ENCODE results near the gene MAST4.

MAST4 gene

DNA sequence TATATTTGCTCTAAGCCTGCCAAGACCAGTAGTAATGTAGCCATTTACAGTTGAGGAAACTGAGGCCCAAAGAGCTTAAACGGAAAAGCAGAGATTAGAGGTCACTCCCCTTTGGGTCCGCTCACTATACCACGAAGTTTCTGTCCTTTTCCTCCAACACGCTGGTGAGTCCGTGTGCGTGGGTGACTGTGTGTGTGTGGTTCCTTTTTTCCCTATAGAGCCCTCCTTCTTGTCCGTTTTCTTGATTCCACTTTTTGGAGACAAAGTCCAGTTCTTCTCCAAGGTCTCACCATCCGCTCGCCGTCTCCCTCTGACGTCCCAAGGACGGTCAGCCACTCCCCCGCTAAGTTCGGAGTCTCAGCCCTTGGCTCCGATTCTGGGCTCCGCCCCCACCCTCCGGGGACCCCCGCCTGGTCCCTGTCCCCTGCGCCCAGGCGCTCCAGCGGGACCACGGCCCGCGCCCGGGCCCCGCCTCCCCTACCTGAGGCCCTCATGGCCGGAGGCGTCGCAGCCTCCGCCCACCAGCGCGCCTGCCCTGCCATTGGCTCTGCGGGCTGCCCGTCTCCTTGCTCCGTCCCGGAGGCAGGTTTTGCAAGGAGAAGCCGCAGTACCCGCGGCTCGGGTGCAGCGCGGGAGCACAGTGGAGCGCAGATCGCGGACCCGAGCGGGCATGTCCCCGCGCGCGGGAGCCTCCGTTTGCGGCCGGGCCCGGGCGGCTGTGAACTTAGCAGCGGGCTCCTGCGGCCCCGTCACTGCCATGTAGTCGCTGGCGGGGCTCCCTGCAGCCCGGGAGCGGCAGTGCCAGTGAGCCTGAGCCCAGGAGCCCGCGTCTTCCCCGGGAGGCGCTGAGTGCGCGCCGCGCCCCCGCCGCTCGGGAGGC is at the start of gene MAST4:
MAST4 (plus strand) TSS at position 638 of the 880 bp plus-strand sequence. CDS start 263 bp downstream, outside the sequence.
- Histone ChIP-seq H3K36me3 (ENCODE audit: control insufficient read depth, insufficient read depth, low read length) (no peaks in the 10 kb centered on the region), H3K79me2 (no peaks in the 10 kb centered on the region), H3K9me3 (ENCODE audit: control insufficient read depth, low read length) (no peaks in the 10 kb centered on the region), H3K4me3 (ENCODE audit: low read depth, low read length) (peak within 1 kb of the TSS; percentile 78), H3K27ac (peak within 1 kb of the TSS; percentile 13), H3K9ac (no peak within 1 kb of the TSS), H3K27me3 (ENCODE audit: control insufficient read depth, insufficient read depth, low read length) (no peaks in the 10 kb centered on the region), H2AFZ (peak within 1 kb of the TSS; percentile 82), H3K4me2 (ENCODE audit: low read length) (peak within 1 kb of the TSS; percentile 90), H3K4me1 (no peaks in the 10 kb centered on the region)
- TF ChIP-seq, protein P1, sequence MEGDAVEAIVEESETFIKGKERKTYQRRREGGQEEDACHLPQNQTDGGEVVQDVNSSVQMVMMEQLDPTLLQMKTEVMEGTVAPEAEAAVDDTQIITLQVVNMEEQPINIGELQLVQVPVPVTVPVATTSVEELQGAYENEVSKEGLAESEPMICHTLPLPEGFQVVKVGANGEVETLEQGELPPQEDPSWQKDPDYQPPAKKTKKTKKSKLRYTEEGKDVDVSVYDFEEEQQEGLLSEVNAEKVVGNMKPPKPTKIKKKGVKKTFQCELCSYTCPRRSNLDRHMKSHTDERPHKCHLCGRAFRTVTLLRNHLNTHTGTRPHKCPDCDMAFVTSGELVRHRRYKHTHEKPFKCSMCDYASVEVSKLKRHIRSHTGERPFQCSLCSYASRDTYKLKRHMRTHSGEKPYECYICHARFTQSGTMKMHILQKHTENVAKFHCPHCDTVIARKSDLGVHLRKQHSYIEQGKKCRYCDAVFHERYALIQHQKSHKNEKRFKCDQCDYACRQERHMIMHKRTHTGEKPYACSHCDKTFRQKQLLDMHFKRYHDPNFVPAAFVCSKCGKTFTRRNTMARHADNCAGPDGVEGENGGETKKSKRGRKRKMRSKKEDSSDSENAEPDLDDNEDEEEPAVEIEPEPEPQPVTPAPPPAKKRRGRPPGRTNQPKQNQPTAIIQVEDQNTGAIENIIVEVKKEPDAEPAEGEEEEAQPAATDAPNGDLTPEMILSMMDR (IDR thresholded peaks at IDR 0.05): no peak

DNA sequence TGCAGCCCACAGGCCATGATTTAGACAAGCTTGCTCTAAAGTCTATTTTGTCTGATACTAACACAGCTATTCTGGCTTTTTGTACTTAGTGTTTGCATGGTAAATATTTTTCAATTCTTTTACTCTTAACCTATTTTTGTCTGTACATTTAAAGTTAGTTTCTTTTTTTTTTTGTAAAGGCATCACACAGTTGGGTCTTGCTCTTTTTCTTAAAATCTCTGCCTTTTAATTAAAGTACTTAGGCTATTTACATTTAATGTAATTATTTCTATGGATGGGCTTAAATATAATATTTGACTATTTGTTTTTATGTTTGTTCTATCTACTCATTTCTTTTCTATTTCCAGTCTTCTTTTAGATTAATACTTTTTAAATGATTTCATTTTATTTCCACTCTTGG is 49.7 kb upstream of the MAST4 start:
- H3K4me1 ChIP-seq: no peaks in the 10 kb centered on the region
- H3K9me3 ChIP-seq (ENCODE audit: control insufficient read depth, low read length): no peaks in the 10 kb centered on the region
- H3K9ac ChIP-seq: no peak overlapping the region
- H3K79me2 ChIP-seq: no peaks in the 10 kb centered on the region
- H3K27ac ChIP-seq: no peak overlapping the region
- no peak overlapping the region for H3K4me3 ChIP-seq (ENCODE audit: low read depth, low read length)
- TF ChIP-seq, protein P1 (IDR thresholded peaks at IDR 0.05): no peak
- H3K36me3 ChIP-seq (ENCODE audit: control insufficient read depth, insufficient read depth, low read length): no peaks in the 10 kb centered on the region
- H3K4me2 ChIP-seq (ENCODE audit: low read length): no peak overlapping the region
- no peak overlapping the region for H2AFZ ChIP-seq
- H3K27me3 ChIP-seq (ENCODE audit: control insufficient read depth, insufficient read depth, low read length): no peaks in the 10 kb centered on the region

DNA sequence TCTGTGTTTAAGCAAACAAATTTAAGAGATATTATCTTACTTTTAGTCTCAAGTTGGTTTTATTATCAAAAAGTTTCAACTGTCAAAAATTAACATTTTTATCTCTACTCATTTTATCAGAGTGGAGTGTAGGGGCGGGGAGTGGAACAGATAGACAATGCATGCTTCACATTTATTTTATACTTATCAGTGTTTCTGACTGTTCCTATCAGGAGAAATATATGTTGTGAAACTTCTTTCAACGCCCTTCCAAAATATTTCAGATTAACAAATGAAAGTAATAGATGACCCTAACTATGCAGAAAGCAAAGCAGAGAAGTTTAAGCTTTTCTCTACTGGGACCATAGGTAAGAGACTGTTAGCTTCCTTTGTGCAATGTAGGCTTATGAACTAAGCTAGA is 44.9 kb upstream of the MAST4 start:
- TF ChIP-seq, protein P1 (IDR thresholded peaks at IDR 0.05): no peak
- Histone ChIP-seq H3K4me3 (ENCODE audit: low read depth, low read length) (no peak overlapping the region), H3K27me3 (ENCODE audit: control insufficient read depth, insufficient read depth, low read length) (no peaks in the 10 kb centered on the region), H3K27ac (no peak overlapping the region), H2AFZ (no peak overlapping the region), H3K79me2 (no peaks in the 10 kb centered on the region), H3K36me3 (ENCODE audit: control insufficient read depth, insufficient read depth, low read length) (no peaks in the 10 kb centered on the region), H3K4me1 (no peaks in the 10 kb centered on the region), H3K9ac (no peak overlapping the region), H3K4me2 (ENCODE audit: low read length) (no peak overlapping the region), H3K9me3 (ENCODE audit: control insufficient read depth, low read length) (no peaks in the 10 kb centered on the region)

DNA sequence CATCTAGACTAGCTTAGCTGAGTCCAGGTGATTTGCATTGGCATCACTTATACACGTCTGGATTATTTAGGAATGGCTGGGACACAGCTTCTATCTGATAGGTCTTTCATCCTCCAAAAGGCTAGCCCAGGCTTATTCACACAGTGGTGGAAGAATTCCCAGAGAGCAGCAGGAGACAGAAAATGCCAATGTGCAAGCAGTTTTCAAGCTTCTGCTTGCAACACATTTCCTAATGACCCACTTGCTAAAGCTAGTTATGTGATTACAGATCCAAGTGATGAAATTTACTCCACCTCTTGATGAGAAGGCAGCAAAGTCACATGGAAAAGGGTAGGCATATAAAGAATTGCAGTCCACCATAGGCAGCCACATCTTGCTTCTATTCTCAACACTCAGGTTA is 44.2 kb upstream of the MAST4 start:
- H3K79me2 ChIP-seq: no peaks in the 10 kb centered on the region
- no peak overlapping the region for H2AFZ ChIP-seq
- no peak overlapping the region for H3K4me3 ChIP-seq (ENCODE audit: low read depth, low read length)
- no peak overlapping the region for H3K27ac ChIP-seq
- H3K9me3 ChIP-seq (ENCODE audit: control insufficient read depth, low read length): no peaks in the 10 kb centered on the region
- no peaks in the 10 kb centered on the region for H3K4me1 ChIP-seq
- no peaks in the 10 kb centered on the region for H3K36me3 ChIP-seq (ENCODE audit: control insufficient read depth, insufficient read depth, low read length)
- TF ChIP-seq, protein P1 (IDR thresholded peaks at IDR 0.05): no peak
- no peak overlapping the region for H3K9ac ChIP-seq
- no peak overlapping the region for H3K4me2 ChIP-seq (ENCODE audit: low read length)
- H3K27me3 ChIP-seq (ENCODE audit: control insufficient read depth, insufficient read depth, low read length): no peaks in the 10 kb centered on the region
